Esophagus squamous epithelium (tissue), 4 donors: ENCODE measurements around the gene LAMC3.
"Not testable (repeated sequence)": the region's sequence is repeated elsewhere in the genome, so short reads cannot be mapped to it uniquely, and the experiment has no call there.

Source experiments
- CTCF ChIP-seq, 6 experiments: fragments of 450-650 bp in 4 of 6; fragments of 200-600 bp in 2 of 6; sonication (generic) in 2 of 6; IDR thresholded peaks; one replicate each; pipeline ENCODE4 v1.5.1; 2016 to 2019; ENCODE audit warnings: antibody characterized with exemption in 6 of 6, mild to moderate bottlenecking in 4 of 6, moderate library complexity in 4 of 6
- POLR2A ChIP-seq, 4 donors: fragments of 450-650 bp; IDR thresholded peaks; one replicate each; pipeline ENCODE4 v1.6.1; 2017; ENCODE audit warnings: antibody characterized with exemption in 4 of 4, mild to moderate bottlenecking in 4 of 4, moderate library complexity in 3 of 4

- not testable (repeated sequence) for TF ChIP-seq CTCF, POLR2A (IDR thresholded peaks at IDR 0.05)
Observed at GRCh38 chr9:131115360-131115742, 106.4 kb downstream of the LAMC3 start.
